ENCODE data around the gene ADH4.
"Not testable (repeated sequence)": the region's sequence is repeated elsewhere in the genome, so short reads cannot be mapped to it uniquely, and the experiment has no call there.

Gene ADH4

DNA sequence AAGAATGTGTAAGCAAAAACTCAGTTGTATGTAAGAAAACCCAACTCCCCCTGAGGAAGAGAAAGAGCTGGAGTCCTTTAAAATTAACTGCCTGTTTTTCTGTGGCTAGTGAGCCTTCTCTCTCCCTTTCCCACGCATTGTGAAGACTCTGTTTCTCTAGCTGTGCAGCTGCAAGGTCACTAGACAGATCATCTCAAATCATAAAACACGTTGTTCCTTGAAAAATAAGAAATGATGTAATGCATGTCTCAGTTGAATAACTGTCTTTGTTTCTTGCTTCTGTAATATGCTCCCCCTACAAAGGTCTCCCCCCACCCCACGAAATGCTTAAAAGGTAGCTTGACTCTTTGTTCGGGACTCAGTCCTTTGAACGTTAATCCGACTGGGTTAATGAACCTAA is 63.2 kb downstream of the ADH4 start:
- not testable (repeated sequence) for DNase-seq (ENCODE audit: low spot score)

DNA sequence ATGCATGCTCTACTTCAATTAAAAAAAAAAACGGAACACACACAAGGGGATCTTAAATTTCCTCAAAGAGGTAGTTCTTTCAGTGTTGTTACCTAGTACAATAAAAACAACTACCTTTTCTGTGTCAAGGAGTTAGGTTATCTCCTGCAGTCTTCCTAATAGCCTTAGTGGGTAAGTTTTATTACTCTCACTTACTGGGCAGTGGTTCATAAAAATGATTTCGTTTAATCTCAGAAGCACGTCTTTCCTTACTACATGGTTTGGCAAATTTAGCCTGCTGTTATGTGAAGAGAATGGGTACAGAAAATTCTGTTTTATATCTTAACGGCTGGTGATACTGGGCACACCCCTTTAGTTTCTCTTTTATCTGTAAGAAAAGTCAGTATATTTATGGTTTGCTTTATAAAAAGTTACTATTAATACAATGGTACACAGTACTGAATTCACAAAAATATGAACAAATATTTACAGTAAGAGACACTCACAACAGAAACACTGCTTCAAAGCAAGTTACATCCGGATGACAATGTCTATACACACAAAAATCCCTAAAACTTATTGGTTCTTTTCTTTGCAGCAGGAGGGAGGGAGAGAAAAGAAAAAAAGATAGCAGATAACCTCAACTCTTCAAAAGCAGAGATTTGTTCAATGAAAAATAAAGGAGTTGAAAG is 64.3 kb downstream of the ADH4 start:
- DNase-seq (ENCODE audit: low spot score) = no peak

DNA sequence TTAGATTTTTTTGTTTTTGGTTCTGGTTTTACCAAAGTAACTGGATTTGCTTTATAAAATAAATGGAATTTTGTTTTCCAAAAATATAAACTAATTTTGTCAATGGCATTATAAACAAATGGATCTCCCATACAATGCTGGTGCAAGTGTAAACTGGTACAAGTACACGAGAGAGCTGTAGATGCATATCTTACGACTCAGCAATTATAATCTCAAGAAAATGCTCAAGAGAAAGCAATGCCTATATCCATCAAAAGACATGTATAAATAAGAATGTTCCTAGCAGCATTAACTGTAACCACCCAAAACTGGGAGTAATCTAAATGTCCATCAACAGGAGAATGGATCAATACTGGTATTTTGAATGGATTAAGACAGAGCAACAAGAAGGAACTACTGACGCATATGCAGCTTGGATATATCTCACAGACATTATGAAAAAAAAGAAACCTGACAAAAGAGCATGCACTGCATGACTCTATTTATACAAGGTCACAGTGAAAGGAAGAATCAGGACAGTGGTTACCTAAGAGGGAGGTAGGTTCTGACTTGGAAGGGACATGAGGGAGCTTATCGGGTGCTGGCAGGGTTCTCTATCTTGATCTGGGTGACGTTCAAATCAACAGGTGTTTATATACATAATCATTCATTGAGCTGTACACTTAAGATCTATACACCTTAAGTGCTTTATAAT is 65.0 kb downstream of the ADH4 start:
- no peak for DNase-seq (ENCODE audit: low spot score)

DNA sequence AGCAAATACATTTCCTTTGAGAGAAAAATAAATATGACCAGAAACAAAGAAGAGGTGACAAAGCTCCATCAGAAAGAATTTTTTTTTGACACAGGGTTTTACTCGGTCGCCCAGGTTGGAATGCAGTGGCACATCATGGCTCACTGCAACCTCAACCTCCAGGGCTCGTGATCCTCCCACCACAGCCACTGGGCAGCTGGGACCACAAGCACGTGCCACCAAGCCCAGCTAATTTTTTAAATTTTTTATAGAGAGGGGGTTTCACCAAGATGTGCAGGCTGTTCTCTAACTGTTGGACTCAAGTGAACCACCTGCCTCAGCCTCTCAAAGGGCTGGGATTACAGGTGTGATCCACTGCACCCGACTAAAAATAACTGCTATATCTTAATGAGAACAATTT is 65.8 kb downstream of the ADH4 start:
- no peak for DNase-seq (ENCODE audit: low spot score)

DNA sequence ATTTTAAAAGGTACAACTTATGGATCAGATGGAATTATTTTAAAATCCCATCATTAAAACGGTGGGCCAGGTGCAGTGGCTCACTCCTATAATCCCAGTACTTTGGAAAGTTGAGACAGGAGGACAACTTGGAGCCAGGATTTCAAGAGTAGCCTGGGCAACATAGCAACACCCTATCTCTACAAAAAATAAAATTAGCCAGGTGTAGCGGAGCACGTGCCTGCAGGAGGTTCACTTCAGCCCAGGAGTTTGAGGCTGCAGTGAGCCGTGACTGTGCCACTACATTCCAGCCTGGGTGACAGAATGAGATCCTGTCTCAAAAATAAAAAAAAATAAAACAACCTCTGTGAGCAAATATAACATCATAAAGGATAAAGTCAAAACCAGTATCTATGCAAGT is 66.9 kb downstream of the ADH4 start:
- no peak for DNase-seq (ENCODE audit: low spot score)

DNA sequence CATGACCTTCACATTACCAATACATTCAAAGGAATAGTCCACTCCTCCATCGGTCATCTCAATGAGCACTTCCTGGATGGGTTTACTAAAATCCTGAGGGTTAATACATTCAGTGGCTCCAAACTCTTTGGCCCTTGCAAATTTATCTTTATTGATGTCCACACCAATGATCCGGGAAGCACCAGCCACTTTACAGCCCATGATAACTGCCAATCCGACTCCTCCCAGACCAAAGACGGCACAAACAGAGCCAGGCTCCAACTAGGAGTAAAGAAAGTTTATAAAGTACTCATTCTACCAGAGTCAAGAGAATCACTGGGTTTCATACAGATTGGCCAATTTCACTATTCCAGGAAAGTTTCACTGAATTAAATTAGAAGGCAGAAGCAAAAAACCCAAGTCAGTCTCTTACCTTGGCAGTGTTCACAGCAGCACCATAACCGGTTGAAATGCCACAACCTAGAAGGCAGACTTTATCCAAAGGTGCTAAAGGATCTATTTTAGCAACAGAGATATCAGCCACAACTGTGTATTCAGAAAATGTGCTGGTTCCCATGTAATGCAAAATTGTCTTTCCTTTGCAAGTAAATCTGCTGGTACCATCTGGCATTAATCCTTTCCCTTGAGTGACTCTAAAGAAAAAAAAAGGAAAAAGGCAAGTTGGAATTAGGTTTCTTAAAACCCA is 67.7 kb downstream of the ADH4 start:
- no peak for DNase-seq (ENCODE audit: low spot score)

DNA sequence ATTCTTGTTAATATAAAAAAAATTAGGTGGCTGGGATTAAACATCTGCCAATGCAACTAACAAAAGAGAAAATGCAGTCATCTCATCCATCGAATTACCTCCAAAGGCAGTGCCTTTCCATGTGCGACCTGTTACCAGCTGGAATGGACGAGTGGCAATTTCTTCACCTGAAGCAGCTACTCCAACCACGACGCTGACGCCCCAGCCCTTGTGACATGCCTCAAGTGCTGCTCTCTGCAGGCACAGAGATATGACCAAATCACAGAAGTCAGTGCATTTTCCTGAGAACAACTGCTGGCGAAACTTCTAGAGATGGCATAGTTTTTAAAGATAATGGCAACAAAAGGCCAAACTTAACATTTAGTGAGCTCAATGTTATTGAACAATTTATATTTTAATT is 69.3 kb downstream of the ADH4 start:
- no peak for DNase-seq (ENCODE audit: low spot score)
